Neuronal stem cell (in vitro differentiated cells): Measurements from ENCODE around the gene ZACN.

Experiments
- DNase-seq: peaks from one replicate; pipeline ENCODE4 v3.0.0-alpha.2; 2013; ENCODE audit warnings: low spot score
- H2AFZ ChIP-seq: one replicate; pipeline ENCODE4 v1.6.1; 2013; ENCODE audit warnings: mild to moderate bottlenecking, low read length, inconsistent platforms
- H2AK5ac ChIP-seq: 2 replicates; pipeline ENCODE4 v1.6.1; 2013; ENCODE audit warnings: low read depth, mild to moderate bottlenecking, inconsistent platforms, low read length, moderate library complexity, mixed read lengths
- H2BK120ac ChIP-seq: 2 replicates; pipeline ENCODE4 v1.6.1; 2013; ENCODE audit warnings: low read depth, mild to moderate bottlenecking, inconsistent platforms, low read length, moderate library complexity, mixed read lengths
- H2BK12ac ChIP-seq: one replicate; pipeline ENCODE4 v1.6.1; 2013; ENCODE audit warnings: low read length, inconsistent platforms
- H2BK15ac ChIP-seq: 2 replicates; pipeline ENCODE4 v1.6.1; 2013; ENCODE audit warnings: mild to moderate bottlenecking, low read length, inconsistent platforms, mixed read lengths
- H2BK5ac ChIP-seq: one replicate; pipeline ENCODE4 v1.6.1; 2013; ENCODE audit warnings: inconsistent platforms, mild to moderate bottlenecking, low read length, moderate library complexity
- H3K14ac ChIP-seq: one replicate; pipeline ENCODE4 v1.6.1; 2013; ENCODE audit warnings: low read length, inconsistent platforms
- H3K18ac ChIP-seq: 2 replicates; pipeline ENCODE4 v1.6.1; 2013; ENCODE audit warnings: low read length, inconsistent platforms
- H3K23ac ChIP-seq: 2 replicates; pipeline ENCODE4 v1.6.1; 2013; ENCODE audit warnings: low read depth, mild to moderate bottlenecking, mixed read lengths, low read length, inconsistent platforms; ENCODE audit not compliant: poor library complexity
- H3K27ac ChIP-seq: replicated peaks from 3 replicates; pipeline ENCODE4 v1.5.1; 2013; ENCODE audit warnings: low read length, inconsistent platforms
- H3K27me3 ChIP-seq, 3 experiments: 2 replicates each; pipeline ENCODE4 v1.6.1; 2013; ENCODE audit warnings: low read length in 3 of 3, mild to moderate bottlenecking in 2 of 3, inconsistent platforms in 1 of 3, low read depth in 1 of 3, mixed read lengths in 1 of 3, moderate library complexity in 1 of 3; ENCODE audit not compliant: control insufficient read depth in 3 of 3, insufficient read depth in 3 of 3
- H3K36me3 ChIP-seq, 2 donors: replicated peaks in 1 of 2; 2 replicates each; pipeline ENCODE4 v1.6.1; 2013; ENCODE audit warnings: low read length in 2 of 2; ENCODE audit not compliant: control insufficient read depth in 2 of 2, insufficient read depth in 2 of 2
- H3K4ac ChIP-seq: 2 replicates; pipeline ENCODE4 v1.6.1; 2013; ENCODE audit warnings: inconsistent platforms, mild to moderate bottlenecking, low read length, moderate library complexity
- H3K4me1 ChIP-seq, 2 donors: 1 replicate in 1 of 2; 2 replicates in 1 of 2; pipeline ENCODE4 v1.6.1; 2013; ENCODE audit warnings: low read length in 2 of 2, low read depth in 1 of 2; ENCODE audit not compliant: control insufficient read depth in 2 of 2, insufficient read depth in 1 of 2
- H3K4me2 ChIP-seq: one replicate; pipeline ENCODE4 v1.6.1; 2013; ENCODE audit warnings: mild to moderate bottlenecking, low read length, inconsistent platforms; ENCODE audit not compliant: insufficient read depth, poor library complexity, severe bottlenecking
- H3K4me3 ChIP-seq, 2 donors: 2 replicates each; pipeline ENCODE4 v1.5.1; 2013; ENCODE audit warnings: low read length in 2 of 2, mild to moderate bottlenecking in 2 of 2, inconsistent platforms in 1 of 2, moderate library complexity in 1 of 2
- H3K79me1 ChIP-seq: one replicate; pipeline ENCODE4 v1.6.1; 2013; ENCODE audit warnings: low read depth, mild to moderate bottlenecking, inconsistent platforms, low read length, moderate library complexity
- H3K9ac ChIP-seq: one replicate; pipeline ENCODE4 v1.6.1; 2013; ENCODE audit warnings: mild to moderate bottlenecking, low read depth, low read length, inconsistent platforms; ENCODE audit not compliant: poor library complexity
- H3K9me3 ChIP-seq, 2 donors: replicated peaks in 1 of 2; 2 replicates each; pipeline versions ENCODE3 to v1.6.1; 2013; ENCODE audit warnings: low read length in 2 of 2, mild to moderate bottlenecking in 2 of 2, inconsistent platforms in 1 of 2, low read depth in 1 of 2, mixed read lengths in 1 of 2, moderate library complexity in 1 of 2; ENCODE audit not compliant: control insufficient read depth in 2 of 2, insufficient read depth in 1 of 2
- H4K8ac ChIP-seq: one replicate; pipeline ENCODE4 v1.6.1; 2013; ENCODE audit warnings: low read depth, mild to moderate bottlenecking, inconsistent platforms, low read length, moderate library complexity
- H4K91ac ChIP-seq: one replicate; pipeline ENCODE4 v1.6.1; 2013; ENCODE audit warnings: low read length, low read depth, mild to moderate bottlenecking, inconsistent platforms; ENCODE audit not compliant: poor library complexity
- WGBS, 2 donors: extraction: QIAGEN DNeasy Blood & Tissue Kit; methylation state at CpG; one replicate each; pipeline ENCODE4 v1.1.7; 2013; ENCODE audit warnings: missing lambda C conversion rate in 2 of 2, mixed read lengths in 1 of 2; ENCODE audit not compliant: insufficient read length in 2 of 2, insufficient replicate concordance in 1 of 2; ENCODE audit errors: extremely low coverage in 2 of 2; 5-methylcytosine and 5-hydroxymethylcytosine counted together

ZACN gene

DNA sequence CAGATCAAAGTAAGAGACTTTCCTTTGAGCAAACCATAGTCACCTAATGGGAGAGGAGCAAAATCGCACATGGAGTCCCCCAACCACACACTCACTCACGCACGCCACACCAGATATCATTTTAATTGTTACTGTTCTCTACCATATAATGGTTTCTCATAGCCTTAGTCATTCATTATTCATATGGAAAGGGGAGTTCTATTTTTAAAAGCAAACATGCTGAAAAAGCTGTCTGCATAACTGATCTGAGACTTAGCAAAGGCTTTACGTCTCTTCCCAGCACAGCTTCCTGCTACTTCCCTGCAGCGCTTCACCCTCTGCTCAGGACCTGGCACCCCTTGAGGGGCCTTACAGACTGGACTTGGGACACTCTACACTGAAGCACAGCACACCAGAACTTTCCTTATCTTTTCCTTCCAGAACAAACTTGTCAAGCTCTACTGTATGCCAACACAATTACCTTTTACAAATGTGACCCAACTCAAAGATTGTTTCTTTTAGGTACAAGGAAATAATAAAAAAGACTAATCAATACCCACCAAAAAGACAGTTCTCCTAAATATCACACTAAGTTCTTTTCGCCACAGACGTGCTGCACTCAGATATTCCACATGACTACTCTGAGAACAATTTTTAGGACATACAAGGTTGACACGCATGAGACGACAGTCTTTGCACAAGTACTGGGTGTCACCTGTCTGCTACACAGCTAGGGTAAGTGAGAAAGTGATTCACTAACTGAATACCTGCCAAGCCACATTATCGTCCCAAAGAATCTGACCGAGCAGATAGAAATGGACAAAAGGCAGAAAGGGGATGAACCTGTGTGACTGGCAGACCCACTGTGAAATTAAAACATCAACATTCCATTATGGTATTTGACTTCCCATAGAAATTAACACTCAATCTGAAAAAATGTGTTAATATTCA lies 28.2 kb upstream of the ZACN start:
- no peak overlapping the region for H2AK5ac ChIP-seq
- H3K4me3 ChIP-seq, result no peak overlapping the region
- H3K18ac ChIP-seq, result no peak overlapping the region
- H2BK12ac ChIP-seq, result no peak overlapping the region
- H4K91ac ChIP-seq, result no peak overlapping the region
- H3K36me3 ChIP-seq, result peaks cover 40 to 92% of the 10 kb centered on the region in 2 donors
- H2BK15ac ChIP-seq, result no peak overlapping the region
- H3K9me3 ChIP-seq, result no peaks in the 10 kb centered on the region
- H2BK120ac ChIP-seq, result no peak overlapping the region
- H3K27me3 ChIP-seq, result no peaks in the 10 kb centered on the region
- no peak overlapping the region for H3K9ac ChIP-seq
- peaks cover 1 to 12% of the 10 kb centered on the region in 2 donors for H3K4me1 ChIP-seq
- no peak overlapping the region for H2BK5ac ChIP-seq
- no peak overlapping the region for H2AFZ ChIP-seq
- peaks cover 1% of the 10 kb centered on the region for H3K79me1 ChIP-seq
- no peak overlapping the region for H3K4me2 ChIP-seq
- H3K27ac ChIP-seq, result no peak overlapping the region
- no CpG with 5 or more reads among the region's 11 CpGs for WGBS, 2 donors
- no peak overlapping the region for H3K4ac ChIP-seq
- no peak overlapping the region for H4K8ac ChIP-seq
- no peak overlapping the region for H3K14ac ChIP-seq
- no peak overlapping the region for H3K23ac ChIP-seq
- DNase-seq, result no peak

DNA sequence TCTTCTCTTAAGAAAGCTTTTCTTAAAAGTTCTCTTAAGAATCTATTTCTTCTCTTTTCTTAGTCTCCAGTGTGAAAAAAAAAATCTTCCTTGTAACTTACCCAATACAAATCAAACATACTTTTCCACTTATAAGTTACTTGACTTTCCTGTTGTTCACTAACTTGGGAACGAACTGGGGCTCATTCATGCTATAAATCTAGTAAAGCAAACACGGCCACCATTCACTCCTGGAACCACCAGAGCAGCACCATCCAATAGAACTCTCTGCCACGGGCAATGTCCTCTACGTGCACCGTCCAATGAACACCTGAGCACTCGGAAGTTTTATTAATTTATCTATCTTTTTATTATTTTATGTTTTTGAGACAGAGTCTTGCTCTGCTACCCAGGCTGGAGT lies 27.4 kb upstream of the ZACN start:
- Histone ChIP-seq H3K36me3 (peaks cover 44 to 92% of the 10 kb centered on the region in 2 donors), H4K8ac (no peak overlapping the region), H3K9ac (no peak overlapping the region), H3K27ac (no peak overlapping the region), H3K27me3 (no peaks in the 10 kb centered on the region), H2BK120ac (no peak overlapping the region), H2BK12ac (no peak overlapping the region), H3K9me3 (no peaks in the 10 kb centered on the region), H2BK5ac (no peak overlapping the region), H2AK5ac (no peak overlapping the region), H3K4me2 (no peak overlapping the region), H3K4me3 (no peak overlapping the region), H4K91ac (no peak overlapping the region), H3K79me1 (peaks cover 1% of the 10 kb centered on the region), H2AFZ (no peak overlapping the region), H3K18ac (no peak overlapping the region), H2BK15ac (no peak overlapping the region), H3K14ac (no peak overlapping the region), H3K4ac (no peak overlapping the region), H3K4me1 (peaks cover 1 to 12% of the 10 kb centered on the region in 2 donors), H3K23ac (no peak overlapping the region)
- WGBS, 2 donors, result no CpG with 5 or more reads among the region's 6 CpGs
- no peak for DNase-seq

DNA sequence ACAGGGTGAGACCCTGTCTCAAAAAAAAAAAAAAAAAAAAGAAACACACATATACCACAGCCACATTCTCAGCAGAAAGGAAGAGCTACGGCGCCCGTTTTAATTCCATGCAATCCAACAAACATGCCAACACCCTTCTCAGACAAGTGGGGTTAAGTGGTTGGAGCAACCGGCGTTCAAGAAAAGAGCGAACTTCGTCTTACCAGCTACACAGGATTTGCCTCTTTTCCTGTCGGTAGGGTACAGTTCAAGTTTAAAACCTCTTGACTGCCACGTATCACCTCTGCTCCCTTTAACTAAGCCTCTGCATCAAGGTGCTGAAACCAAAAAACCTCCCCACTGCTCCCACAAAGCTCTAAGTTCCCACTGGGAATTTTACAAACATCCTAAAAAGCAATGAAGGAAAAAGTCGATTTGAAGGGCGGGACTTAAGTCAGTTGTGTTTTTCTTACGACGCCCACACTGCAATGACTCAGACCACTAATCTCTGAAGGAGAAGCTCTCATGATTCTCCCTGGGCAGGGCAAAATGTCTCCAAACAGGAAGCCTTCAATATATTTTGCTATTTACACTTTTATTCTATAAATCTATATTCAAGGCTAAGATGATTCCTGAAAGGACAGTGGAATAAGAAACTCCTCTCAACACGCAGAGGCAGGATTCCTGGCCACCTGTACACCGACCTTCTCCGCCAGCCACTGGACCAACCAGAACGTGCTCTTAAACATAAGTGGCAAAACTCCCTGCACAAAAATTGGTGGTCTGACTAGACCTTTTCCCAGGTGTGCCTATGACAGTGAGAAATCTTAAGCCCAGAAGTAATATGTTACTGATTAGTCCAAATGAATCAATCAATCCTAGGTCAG lies 25.5 kb upstream of the ZACN start:
- no peak overlapping the region for H2BK12ac ChIP-seq
- peaks cover 37 to 94% of the 10 kb centered on the region in 2 donors for H3K36me3 ChIP-seq
- H3K4me2 ChIP-seq, result no peak overlapping the region
- no peak overlapping the region for H3K23ac ChIP-seq
- no peak overlapping the region for H3K4me3 ChIP-seq
- no CpG with 5 or more reads among the region's 17 CpGs for WGBS, 2 donors
- no peak overlapping the region for H2BK5ac ChIP-seq
- H4K91ac ChIP-seq, result no peak overlapping the region
- no peak overlapping the region for H2AFZ ChIP-seq
- no peak for DNase-seq
- no peaks in the 10 kb centered on the region for H3K27me3 ChIP-seq
- H3K4me1 ChIP-seq, result peaks cover 1 to 12% of the 10 kb centered on the region in 2 donors
- no peak overlapping the region for H3K9ac ChIP-seq
- H2BK120ac ChIP-seq, result no peak overlapping the region
- no peak overlapping the region for H3K4ac ChIP-seq
- no peak overlapping the region for H2BK15ac ChIP-seq
- H2AK5ac ChIP-seq, result no peak overlapping the region
- no peak overlapping the region for H4K8ac ChIP-seq
- H3K79me1 ChIP-seq, result no peaks in the 10 kb centered on the region
- H3K27ac ChIP-seq, result no peak overlapping the region
- no peak overlapping the region for H3K14ac ChIP-seq
- no peaks in the 10 kb centered on the region for H3K9me3 ChIP-seq
- no peak overlapping the region for H3K18ac ChIP-seq

DNA sequence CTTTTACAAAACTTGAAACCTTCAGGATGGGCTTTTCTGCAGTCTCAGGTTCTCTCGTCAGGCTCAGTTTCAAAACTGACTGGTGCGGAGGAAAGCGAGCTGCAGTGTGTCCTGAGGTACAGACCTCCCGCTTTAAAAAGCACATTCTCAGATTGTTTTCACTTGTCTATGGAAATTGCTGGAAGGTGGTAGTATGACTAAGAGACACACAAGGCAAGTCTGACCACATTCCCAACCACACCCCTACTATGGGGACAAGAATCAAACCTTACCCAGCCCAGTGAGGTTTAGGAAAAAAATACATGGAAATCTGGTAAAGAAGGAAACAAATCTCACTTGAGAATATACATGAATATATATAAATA lies 24.9 kb upstream of the ZACN start:
- Histone ChIP-seq H3K14ac (no peak overlapping the region), H2BK15ac (no peak overlapping the region), H3K23ac (no peak overlapping the region), H3K4me1 (peaks cover 1 to 12% of the 10 kb centered on the region in 2 donors), H3K27ac (no peak overlapping the region), H3K4ac (no peak overlapping the region), H2AFZ (no peak overlapping the region), H4K8ac (no peak overlapping the region), H3K27me3 (no peaks in the 10 kb centered on the region), H2BK120ac (no peak overlapping the region), H2AK5ac (no peak overlapping the region), H3K9me3 (no peaks in the 10 kb centered on the region), H2BK5ac (no peak overlapping the region), H3K4me2 (no peak overlapping the region), H3K36me3 (peaks cover 38 to 94% of the 10 kb centered on the region in 2 donors), H3K79me1 (no peaks in the 10 kb centered on the region), H2BK12ac (no peak overlapping the region), H3K18ac (no peak overlapping the region), H4K91ac (no peak overlapping the region), H3K4me3 (no peak overlapping the region), H3K9ac (no peak overlapping the region)
- WGBS, 2 donors, result no CpG with 5 or more reads among the region's 4 CpGs
- no peak for DNase-seq
